ENCODE results near the gene KMT5C. TPM values are rescaled to one million over a fixed set of nuclear protein-coding genes. Genes with fewer than 3 reads are reported as not detected.

The KMT5C gene
- total RNA-seq, 1 experiment from 2014 or later = 54.5 TPM

GRCh38 chr19:55315956-55316525, 23.6 kb upstream of the KMT5C start:
- Histone ChIP-seq H3K9me3 (ENCODE audit: control insufficient read depth, low read depth, low read length) (no peaks in the 10 kb centered on the region), H2BK15ac (ENCODE audit: low read depth, low read length) (no peak overlapping the region), H3K9ac (ENCODE audit: extremely low read depth, insufficient read length, low read length) (no peak overlapping the region), H4K20me1 (ENCODE audit: control insufficient read depth, insufficient read depth, insufficient read length) (no peaks in the 10 kb centered on the region), H2BK5ac (ENCODE audit: insufficient read length, low read length) (no peak overlapping the region), H3K18ac (ENCODE audit: insufficient read length, low read depth, low read length) (no peak overlapping the region), H3K23me2 (ENCODE audit: insufficient read length, low read depth, low read length, poor library complexity, severe bottlenecking) (no peaks in the 10 kb centered on the region), H3K4me2 (ENCODE audit: insufficient read depth, insufficient read length, low read length) (no peak overlapping the region), H3K27me3 (ENCODE audit: insufficient read depth, low read length) (no peaks in the 10 kb centered on the region; the same call in 1 of the 2 replicates), H3K4me1 (ENCODE audit: insufficient read depth, low read length) (no peaks in the 10 kb centered on the region), H4K91ac (ENCODE audit: insufficient read length, low read depth, low read length) (no peak overlapping the region), H3K79me1 (ENCODE audit: insufficient read depth, low read depth, low read length, poor library complexity, severe bottlenecking) (no peaks in the 10 kb centered on the region), H3K14ac (ENCODE audit: insufficient read depth, low read length) (no peak overlapping the region), H2BK20ac (ENCODE audit: low read depth, low read length, poor library complexity, severe bottlenecking) (no peak overlapping the region), H3K4ac (ENCODE audit: low read depth, low read length) (no peak overlapping the region), H2AK5ac (ENCODE audit: insufficient read length, low read length) (no peak overlapping the region), H2BK120ac (ENCODE audit: low read depth, low read length, poor library complexity, severe bottlenecking) (no peak overlapping the region), H3K79me2 (ENCODE audit: insufficient read depth, low read length) (no peaks in the 10 kb centered on the region), H4K8ac (replicated peaks; ENCODE audit: insufficient read length, low read depth, low read length) (no peak overlapping the region), H3K23ac (ENCODE audit: insufficient read length, low read depth, low read length) (no peak overlapping the region), H3T11ph (ENCODE audit: low read length) (no peak overlapping the region), H2AFZ (ENCODE audit: low read length) (no peak overlapping the region), H3K27ac (ENCODE audit: insufficient read length, low read depth, low read length) (no peak overlapping the region), H3K56ac (ENCODE audit: insufficient read length, low read depth, low read length) (no peak overlapping the region), H4K5ac (ENCODE audit: insufficient read length, low read depth, low read length) (no peak overlapping the region), H2BK12ac (ENCODE audit: insufficient read length, low read depth, low read length) (no peak overlapping the region)
- Mint-ChIP-seq H3K4me1 (peaks cover 11 to 22% of the 10 kb centered on the region in 2 experiments), H3K27me3 (ENCODE audit: low read depth) (peaks cover 5% of the 10 kb centered on the region), H3K36me3 (ENCODE audit: insufficient read depth in 1 of 3, low read depth in 3 of 3) (peaks cover 0 to 2% (median 0%) of the 10 kb centered on the region in 3 experiments; a peak in 2 of 7 replicates), H3K9me3 (no peaks in the 10 kb centered on the region; a peak in 1 of 5 replicates), H3K4me3 (no peak overlapping the region), H3K27ac (no peak overlapping the region)
- no peak for TF ChIP-seq CTCF (conservative IDR thresholded peaks at IDR 0.05)
- no CpG with 5 or more reads among the region's 13 CpGs for WGBS (ENCODE audit: extremely low coverage, insufficient read length, low lambda C conversion rate)
- DNase-seq = no peak
